NB4 (cell line): ENCODE results near the gene IQCH.

ENCODE experiments used
- MYC ChIP-seq: IDR thresholded peaks from 2 replicates; pipeline ENCODE4 v1.6.1; 2011; ENCODE audit warnings: low read depth, low read length
- POLR2A ChIP-seq: IDR thresholded peaks from 2 replicates; pipeline ENCODE4 v1.6.1; 2011; ENCODE audit warnings: mild to moderate bottlenecking; ENCODE audit not compliant: insufficient read length; ENCODE audit errors: extremely low read depth
- TF ChIP-seq, protein P1 (sequence below): IDR thresholded peaks from 2 replicates; pipeline ENCODE4 v1.6.1; 2011; ENCODE audit warnings: low read depth, low read length
- TF ChIP-seq, protein P2 (sequence below): IDR thresholded peaks from one replicate; pipeline ENCODE4 v1.5.1; 2012; ENCODE audit warnings: low read depth, low read length

DNA sequence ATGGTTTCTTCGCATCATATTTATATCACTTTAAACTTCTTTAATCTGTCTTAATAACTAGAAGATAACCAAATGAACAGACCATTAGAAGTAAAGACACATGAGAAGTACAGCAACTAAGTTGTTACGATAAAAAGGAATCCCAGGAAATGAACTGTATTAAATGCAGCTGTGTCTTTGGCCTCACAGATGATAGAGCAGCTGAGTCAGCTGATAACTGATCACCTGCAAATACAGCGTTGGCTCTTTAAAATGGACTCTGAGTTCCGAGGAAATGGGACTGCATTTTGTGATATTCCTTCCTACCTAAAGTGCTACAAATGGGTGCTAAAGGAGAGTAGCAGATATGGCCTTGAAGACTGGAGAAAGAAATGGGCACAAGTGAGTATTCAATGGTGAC is 145.3 kb downstream of the IQCH start:
- TF ChIP-seq, protein P1, sequence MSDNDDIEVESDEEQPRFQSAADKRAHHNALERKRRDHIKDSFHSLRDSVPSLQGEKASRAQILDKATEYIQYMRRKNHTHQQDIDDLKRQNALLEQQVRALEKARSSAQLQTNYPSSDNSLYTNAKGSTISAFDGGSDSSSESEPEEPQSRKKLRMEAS, result no peak
- TF ChIP-seq, protein P2, sequence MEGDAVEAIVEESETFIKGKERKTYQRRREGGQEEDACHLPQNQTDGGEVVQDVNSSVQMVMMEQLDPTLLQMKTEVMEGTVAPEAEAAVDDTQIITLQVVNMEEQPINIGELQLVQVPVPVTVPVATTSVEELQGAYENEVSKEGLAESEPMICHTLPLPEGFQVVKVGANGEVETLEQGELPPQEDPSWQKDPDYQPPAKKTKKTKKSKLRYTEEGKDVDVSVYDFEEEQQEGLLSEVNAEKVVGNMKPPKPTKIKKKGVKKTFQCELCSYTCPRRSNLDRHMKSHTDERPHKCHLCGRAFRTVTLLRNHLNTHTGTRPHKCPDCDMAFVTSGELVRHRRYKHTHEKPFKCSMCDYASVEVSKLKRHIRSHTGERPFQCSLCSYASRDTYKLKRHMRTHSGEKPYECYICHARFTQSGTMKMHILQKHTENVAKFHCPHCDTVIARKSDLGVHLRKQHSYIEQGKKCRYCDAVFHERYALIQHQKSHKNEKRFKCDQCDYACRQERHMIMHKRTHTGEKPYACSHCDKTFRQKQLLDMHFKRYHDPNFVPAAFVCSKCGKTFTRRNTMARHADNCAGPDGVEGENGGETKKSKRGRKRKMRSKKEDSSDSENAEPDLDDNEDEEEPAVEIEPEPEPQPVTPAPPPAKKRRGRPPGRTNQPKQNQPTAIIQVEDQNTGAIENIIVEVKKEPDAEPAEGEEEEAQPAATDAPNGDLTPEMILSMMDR, result no peak
- TF ChIP-seq POLR2A (no peak), MYC (no peak)
